MV-4-11 (cell line): ENCODE measurements around the gene NECAB3.
"Not testable (repeated sequence)": the region's sequence is repeated elsewhere in the genome, so short reads cannot be mapped to it uniquely, and the experiment has no call there.

Source experiments
- DNase-seq: peaks from one replicate; lab custom pipeline; 2025; lab: John Stamatoyannopoulos, UW

NECAB3 gene

GRCh38 chr20:33674294-33675135 is at the start of gene NECAB3:
Gene NECAB3 (minus strand): TSS chr20:33674428. CDS start chr20:33674352, 76 bp downstream.
- DNase-seq: peak; percentile 56

DNA sequence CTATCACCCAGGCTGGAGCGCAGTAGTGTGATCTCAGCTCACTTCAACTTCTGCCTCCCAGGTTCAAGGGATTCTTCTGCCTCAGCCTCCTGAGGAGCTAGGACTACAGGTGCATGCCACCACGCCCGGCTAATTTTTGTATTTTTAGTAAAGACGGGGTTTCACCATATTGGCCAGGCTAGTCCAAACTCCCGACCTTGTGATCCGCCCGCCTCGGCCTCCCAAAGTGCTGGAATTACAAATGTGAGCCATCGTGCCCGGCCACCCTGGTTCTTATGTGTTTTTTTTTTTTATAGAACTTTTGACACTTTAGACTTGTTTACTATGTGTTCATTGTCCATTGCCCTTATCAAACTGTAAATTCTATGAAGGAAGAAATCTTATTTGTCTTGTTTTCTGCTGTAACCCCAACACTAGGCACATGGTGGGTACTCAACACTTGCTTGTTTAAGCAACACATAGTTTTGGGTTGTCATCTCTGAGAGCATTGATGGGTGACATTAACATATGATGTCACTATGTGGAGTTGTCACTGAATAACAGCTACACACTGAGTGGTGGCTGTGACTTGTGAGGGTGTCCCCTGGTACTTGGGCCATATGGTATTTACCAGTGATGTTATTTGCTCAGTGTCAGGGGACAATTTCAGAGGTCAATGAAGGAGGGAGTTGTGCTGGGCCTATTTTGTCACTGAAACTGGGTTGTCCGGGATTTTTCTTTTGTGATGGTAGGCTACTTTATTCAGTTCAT is 47.3 kb upstream of the NECAB3 start:
- no peak for DNase-seq

DNA sequence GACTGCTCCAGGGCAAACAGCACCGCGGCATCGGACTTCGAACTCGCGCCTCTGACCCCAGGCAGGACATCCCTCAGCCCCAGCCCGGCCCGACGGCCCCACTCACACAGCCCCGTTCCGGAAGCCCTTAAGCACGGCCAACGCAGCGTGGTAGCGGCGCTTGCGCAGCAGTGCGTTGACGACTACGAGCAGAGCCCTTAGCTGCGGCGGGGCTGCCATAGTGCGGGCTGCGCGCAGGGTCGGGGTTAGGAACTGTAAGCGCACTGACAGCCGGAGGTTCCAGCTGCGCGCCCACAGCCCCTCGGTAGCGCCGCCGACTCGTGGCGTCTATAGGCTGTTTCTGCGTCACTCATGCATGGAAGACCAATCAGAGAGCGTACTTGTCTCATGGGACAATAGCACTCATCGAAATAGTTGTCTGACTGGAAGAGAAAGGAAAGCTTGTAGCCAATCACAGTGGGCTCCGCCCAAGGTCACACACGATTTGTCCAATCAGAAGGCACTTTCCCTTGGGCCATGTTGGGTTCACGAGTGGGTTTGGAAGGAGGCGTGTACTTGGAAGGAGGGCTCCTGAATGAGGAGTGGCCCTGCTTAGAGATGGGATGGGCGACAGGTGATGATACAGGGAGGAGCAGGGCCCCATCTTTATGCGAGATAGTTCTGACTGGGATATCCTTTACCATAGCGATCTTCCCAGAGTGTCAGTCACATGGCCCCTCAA is 45.9 kb upstream of the NECAB3 start, which contains the start of gene PXMP4:
PXMP4 (minus strand) TSS at position 322 of the 721 bp plus-strand sequence; CDS start at position 219, 103 bp downstream.
- DNase-seq: peak; percentile 99

DNA sequence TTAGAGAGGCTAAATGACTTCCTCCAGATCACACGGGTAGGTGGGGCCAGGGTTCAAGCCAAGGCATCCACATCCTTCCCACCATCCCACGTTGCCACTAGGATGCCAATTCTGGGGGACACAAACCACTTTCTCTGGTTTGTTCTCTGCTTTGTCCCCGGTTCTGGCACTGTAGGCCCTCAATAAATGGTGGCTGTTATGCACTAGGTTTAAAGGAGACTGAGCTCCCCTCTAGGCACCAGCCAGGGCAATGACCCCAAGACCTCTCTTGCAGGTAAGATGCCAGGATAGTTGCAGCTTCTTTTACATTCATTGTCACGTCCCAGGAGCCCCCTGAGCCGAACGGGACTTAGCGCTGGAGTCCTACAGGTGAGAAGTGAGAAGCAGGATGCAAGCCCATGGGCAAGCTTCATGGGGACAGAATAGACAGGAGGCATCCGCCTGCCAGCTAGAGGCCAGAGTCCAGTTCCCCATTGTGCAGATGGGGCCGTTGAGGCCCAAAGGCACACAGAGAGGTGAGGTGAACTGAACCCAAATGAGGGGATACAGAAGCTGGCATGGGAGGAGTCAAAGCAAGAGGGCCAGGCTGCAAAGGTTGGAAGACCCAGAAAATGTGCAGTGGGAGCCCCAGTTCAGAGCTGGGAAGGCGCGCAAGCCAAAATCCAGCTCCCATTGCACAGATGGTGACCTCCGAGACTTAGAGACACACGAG is 45.2 kb upstream of the NECAB3 start:
- DNase-seq: no peak

DNA sequence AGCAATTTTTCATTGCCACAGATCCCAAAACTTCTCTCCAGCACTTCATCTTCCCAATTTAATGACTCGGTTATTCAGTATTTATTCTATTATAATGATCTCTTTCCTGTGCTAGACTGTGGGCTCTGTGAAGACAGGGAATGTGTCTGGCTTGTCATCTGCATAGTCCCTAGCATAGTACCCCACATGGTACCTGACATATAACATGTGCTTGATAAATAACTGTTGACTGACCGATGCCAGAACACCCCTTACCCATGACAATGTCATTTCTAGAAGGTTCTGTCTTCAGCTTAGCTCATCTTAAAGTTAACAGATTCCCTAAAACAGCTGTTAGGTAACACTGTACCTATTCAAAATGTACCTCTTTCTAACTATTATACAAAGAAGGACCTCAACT is 42.3 kb upstream of the NECAB3 start:
- no peak for DNase-seq

DNA sequence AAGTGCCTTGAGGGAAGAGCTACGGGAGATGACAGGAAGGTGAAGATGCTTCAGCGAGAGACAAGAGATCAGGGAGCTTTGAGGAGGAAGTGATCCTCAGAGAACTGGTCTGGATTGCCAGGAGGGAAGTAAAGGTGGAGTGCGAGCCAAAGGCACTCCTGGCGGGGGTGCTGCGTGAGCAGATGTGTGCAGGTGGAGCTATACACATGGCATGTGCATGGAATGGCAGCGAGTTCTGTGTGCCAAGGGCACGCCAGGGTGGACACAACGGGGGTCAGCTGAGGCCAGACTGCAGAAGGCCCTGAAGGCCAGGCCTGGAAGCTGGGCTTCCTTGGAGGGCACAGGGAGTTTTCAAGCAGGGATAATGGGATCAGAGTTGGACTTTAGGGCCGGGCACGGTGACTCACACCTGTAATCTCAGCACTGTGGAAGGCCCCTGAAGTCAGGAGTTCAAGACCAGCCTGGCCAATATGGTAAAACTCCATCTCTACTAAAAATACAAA is 39.7 kb upstream of the NECAB3 start:
- no peak for DNase-seq

DNA sequence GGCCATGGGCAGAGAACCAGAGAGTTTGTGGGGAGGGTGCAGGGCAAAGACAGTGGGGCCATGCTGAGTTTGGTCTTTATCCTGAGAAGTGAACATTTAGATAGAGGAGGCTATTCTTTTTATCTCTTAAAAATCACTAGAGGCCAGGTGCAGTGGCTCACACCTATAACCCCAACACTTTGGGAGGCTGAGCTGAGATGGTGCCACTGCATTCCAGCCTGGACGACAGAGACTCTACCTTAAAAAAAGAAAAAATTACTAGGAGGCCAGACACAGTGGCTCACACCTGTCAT is 37.2 kb upstream of the NECAB3 start:
- no peak for DNase-seq

GRCh38 chr20:33710681-33711445 is 36.6 kb upstream of the NECAB3 start:
- no peak for DNase-seq

GRCh38 chr20:33709905-33710541 is 35.8 kb upstream of the NECAB3 start:
- DNase-seq: no peak

DNA sequence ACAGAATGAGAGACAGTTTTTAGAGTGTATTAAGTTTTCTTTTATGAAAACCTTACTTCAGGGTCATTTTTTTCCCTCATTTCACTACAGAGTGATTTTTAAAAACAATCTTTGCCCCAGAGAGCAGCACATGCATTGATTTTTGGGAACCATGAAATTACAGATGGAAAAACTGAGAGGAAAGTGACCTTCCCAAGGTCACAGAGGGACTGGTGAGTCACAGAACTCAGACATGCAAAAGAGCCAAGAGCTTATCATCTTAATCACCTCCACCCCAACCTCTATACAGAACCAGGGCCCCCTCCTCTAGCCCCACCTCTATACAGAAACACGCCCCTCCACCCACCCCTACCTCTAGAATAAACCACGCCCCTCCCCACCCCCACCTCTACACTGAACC is 35.2 kb upstream of the NECAB3 start:
- DNase-seq: no peak

DNA sequence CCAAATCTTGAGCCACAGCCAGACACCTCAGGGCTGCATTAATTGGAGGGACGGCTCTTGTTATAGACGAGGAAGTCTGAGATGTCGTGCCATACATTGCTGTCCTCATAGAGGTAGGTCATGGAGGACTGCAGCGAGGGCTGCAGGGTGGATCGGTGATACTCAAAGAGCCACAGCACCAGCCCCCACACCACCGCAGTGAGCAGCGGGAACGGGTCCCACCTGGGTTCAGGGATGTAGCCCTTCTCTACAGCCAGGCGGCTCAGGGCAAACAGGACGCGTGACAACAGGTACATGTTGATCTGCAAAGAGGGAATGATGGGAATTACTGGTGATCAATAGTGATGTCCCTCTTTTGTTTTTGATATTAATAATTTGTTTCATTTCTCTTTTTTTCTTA is 33.4 kb upstream of the NECAB3 start:
- no peak for DNase-seq

- DNase-seq: no peak
Observed at GRCh38 chr20:33704197-33704924, 30.1 kb upstream of the NECAB3 start.

DNA sequence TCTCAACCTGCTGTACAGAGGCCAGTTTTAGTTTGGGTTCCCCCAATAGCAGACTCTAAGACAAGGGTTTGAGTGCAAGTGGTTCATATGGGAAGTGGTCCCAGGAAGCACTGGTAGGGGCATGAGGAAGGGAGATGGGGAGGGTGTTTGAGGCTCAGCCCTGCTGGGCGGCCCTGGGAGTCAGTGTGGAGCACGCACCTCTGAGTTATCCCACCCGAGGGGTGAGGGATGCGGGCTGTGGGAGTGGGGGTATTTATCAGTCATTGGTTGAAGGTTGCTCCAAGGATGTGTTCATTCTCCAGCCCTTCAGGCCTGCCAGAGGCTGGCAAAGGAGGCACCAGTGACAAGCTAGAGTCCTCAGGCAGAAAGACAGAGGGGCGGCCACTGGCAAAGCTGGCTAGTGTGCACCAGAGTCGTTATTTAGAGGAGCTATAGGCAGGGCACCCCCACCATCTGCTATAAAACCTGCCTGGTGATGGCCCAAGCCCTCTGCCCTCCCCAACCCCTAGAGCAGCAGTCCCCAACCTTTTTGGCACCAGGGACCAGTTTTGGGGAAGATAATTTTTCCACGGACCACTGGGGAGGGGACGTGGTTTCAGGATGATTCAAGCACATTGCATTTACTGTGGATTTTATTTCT is 29.4 kb upstream of the NECAB3 start:
- no peak for DNase-seq

DNA sequence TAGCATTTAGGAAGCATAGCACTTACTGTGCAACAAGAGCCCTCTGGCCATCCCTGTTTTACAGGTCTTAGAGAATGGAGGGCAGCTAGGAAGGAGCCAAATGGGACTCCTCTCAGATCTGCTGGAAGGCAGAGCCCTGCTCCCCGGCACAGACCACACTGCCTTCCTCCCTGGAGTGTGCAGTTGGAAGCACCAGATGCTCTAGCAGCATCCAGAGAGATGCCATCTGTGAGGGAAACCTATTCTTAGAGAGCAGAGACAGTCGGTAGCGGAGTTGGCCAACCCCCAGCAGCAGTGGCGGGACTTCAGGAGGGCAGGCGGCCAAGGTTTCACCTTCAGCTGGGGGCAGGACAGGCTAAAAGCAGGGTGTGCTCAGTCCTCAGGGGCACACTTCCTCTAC is 28.6 kb upstream of the NECAB3 start:
- no peak for DNase-seq

- DNase-seq: no peak
Observed at GRCh38 chr20:33701629-33702450, 27.6 kb upstream of the NECAB3 start.

DNA sequence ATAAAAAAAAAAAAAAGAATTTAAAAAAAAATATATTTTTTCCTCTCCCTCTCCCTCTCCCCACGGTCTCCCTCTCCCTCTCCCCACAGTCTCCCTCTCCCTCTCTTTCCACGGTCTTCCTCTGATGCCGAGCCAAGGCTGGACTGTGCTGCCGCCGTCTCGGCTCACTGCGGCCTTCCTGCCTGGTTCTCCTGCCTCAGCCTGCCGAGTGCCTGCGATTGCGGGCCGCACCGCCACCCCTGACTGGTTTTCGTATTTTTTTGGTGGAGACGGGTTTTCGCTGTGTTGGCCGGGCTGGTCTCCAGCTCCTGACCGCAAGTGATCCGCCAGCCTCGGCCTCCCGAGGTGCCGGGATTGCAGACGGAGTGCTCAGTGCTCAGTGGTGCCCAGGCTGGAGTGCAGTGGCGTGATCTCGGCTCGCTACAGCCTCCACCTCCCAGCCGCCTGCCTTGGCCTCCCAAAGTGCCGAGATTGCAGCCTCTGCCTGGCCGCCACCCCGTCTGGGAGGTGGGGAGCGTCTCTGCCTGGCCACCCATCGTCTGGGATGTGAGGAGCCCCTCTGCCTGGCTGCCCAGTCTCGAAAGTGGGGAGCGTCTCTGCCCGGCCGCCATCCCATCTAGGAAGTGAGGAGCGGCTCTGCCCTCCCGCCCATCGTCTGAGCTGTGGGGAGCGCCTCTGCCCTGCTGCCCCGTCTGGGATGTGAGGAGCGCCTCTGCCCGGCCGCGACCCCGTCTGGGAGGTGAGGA is 26.6 kb upstream of the NECAB3 start:
- not testable (repeated sequence) for DNase-seq

DNA sequence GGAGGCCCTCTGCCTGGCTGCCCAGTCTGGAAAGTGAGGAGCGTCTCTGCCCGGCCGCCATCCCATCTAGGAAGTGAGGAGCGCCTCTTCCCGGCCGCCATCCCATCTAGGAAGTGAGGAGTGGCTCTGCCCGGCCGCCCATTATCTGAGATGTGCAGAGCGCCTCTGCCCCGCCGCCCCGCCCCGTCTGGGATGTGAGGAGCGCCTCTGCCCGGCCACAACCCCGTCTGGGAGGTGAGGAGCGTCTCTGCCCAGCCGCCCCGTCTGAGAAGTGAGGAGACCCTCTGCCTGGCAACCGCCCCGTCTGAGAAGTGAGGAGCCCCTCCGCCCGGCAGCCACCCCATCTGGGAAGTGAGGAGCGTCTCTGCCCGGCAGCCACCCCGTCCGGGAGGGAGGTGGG is 24.7 kb upstream of the NECAB3 start:
- not testable (repeated sequence) for DNase-seq

DNA sequence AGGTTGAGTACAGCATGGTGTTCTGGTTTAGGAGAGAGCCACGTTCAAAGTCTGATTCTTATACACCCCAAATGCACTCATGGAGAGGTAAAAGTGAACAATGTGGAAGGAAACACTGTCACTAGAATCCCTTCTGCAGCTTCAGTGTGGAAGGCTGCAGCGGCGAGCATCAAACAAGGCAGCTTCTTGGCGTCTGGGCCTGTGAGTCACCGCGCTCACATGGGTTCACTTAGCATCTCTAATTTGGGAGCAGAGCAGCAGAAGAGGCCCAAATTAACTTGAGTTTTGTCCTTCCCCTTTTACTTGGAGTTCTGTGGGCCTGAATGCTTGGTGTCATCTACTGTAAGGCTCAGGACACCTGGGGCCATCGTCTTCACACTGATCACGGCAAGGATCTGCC is 22.9 kb upstream of the NECAB3 start:
- peak; percentile 73 for DNase-seq
